ENCODE results near the gene OR56B4. TPM values are rescaled to one million over a fixed set of nuclear protein-coding genes. Genes with fewer than 3 reads are reported as not detected.

The OR56B4 gene
- total and polyA plus RNA-seq, 10 of the 15 experiments (the other 5 are each of a cell fraction or from before 2014, with no cell fraction given), result not detected

DNA sequence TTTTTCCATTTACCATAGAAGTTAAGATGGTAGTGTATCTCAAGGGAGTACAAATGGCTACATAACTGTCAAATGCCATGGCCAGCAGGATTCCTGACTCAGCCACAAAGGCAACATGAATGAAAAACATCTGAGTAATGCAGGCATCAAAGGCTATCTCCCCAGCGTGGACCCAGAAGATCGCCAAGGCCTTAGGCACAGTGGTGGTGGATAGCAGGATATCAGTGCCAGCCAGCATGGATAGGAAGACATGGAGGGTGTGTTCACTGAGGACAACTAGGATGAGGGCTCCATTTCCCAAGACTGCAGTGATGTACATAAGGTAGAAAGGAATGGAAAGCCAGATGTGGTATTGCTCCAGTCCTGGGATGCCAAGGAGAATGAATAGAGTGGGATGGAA lies 44.6 kb downstream of the OR56B4 start (continued):
- TF ChIP-seq, protein P1, sequence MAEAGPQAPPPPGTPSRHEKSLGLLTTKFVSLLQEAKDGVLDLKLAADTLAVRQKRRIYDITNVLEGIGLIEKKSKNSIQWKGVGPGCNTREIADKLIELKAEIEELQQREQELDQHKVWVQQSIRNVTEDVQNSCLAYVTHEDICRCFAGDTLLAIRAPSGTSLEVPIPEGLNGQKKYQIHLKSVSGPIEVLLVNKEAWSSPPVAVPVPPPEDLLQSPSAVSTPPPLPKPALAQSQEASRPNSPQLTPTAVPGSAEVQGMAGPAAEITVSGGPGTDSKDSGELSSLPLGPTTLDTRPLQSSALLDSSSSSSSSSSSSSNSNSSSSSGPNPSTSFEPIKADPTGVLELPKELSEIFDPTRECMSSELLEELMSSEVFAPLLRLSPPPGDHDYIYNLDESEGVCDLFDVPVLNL (IDR thresholded peaks at IDR 0.05; ENCODE audit: low read depth, low read length), result no peak
- TF ChIP-seq NRF1 (conservative IDR thresholded peaks at IDR 0.05; ENCODE audit: low read depth, low read length) (no peak), ZBED1 (IDR thresholded peaks at IDR 0.05; ENCODE audit: borderline replicate concordance) (no peak), RAD51 (IDR thresholded peaks at IDR 0.05) (no peak), HDGF (IDR thresholded peaks at IDR 0.05) (no peak), MXI1 (IDR thresholded peaks at IDR 0.05; ENCODE audit: low read depth, low read length) (no peak), MYB (IDR thresholded peaks at IDR 0.05; ENCODE audit: borderline replicate concordance, low read depth, low read length) (no peak), TCF7 (IDR thresholded peaks at IDR 0.05; ENCODE audit: borderline replicate concordance) (no peak)
- TF ChIP-seq, protein P2, sequence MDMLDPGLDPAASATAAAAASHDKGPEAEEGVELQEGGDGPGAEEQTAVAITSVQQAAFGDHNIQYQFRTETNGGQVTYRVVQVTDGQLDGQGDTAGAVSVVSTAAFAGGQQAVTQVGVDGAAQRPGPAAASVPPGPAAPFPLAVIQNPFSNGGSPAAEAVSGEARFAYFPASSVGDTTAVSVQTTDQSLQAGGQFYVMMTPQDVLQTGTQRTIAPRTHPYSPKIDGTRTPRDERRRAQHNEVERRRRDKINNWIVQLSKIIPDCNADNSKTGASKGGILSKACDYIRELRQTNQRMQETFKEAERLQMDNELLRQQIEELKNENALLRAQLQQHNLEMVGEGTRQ (IDR thresholded peaks at IDR 0.05; ENCODE audit: borderline replicate concordance, low read depth, low read length), result no peak
- TF ChIP-seq, protein P3, sequence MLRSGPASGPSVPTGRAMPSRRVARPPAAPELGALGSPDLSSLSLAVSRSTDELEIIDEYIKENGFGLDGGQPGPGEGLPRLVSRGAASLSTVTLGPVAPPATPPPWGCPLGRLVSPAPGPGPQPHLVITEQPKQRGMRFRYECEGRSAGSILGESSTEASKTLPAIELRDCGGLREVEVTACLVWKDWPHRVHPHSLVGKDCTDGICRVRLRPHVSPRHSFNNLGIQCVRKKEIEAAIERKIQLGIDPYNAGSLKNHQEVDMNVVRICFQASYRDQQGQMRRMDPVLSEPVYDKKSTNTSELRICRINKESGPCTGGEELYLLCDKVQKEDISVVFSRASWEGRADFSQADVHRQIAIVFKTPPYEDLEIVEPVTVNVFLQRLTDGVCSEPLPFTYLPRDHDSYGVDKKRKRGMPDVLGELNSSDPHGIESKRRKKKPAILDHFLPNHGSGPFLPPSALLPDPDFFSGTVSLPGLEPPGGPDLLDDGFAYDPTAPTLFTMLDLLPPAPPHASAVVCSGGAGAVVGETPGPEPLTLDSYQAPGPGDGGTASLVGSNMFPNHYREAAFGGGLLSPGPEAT (IDR thresholded peaks at IDR 0.05; ENCODE audit: low read depth), result no peak
